ENCODE results near the gene AGAP1.

DNA sequence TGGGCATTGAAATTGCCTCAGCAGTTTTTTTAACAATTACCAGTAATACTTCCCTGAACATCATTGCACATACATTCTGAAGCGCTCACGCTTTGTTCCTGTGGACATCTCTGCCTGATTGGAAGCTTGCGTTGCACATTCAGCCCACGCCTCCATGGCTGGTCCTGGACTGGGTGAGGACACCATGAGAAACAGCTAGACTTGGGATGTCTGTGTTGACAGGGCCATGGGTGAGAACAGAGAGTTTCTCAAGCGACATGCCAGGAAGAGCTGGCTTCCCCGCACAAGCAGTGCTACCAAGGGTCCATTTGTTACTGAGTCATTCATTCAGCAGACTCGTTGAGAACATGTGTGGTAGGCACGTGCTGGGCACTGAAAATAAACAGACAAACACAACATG is 508.0 kb downstream of the AGAP1 start:
- TF ChIP-seq SPI1 (IDR thresholded peaks at IDR 0.05; ENCODE audit: low read depth, low read length) (no peak), POLR2A (IDR thresholded peaks at IDR 0.05; ENCODE audit: low read depth, low read length) (no peak), POLR2AphosphoS5 (IDR thresholded peaks at IDR 0.05; ENCODE audit: low read depth, low read length) (no peak), TAF1 (IDR thresholded peaks at IDR 0.05; ENCODE audit: low read depth, low read length) (no peak), PAX5 (IDR thresholded peaks at IDR 0.05; ENCODE audit: insufficient read depth, low read length, severe bottlenecking) (no peak)
